HFFc6 (cell line): ENCODE results near the gene TBX4. TPM values are rescaled to one million over a fixed set of nuclear protein-coding genes. Genes with fewer than 3 reads are reported as not detected.

Source experiments
- DNase-seq: peaks from one replicate; pipeline ENCODE4 v3.0.0-alpha.2; 2018
- H3K27ac Mint-ChIP-seq: 2 replicates; pipeline ENCODE4 v1.8.0; 2020; ENCODE audit warnings: mild to moderate bottlenecking, mixed read lengths
- H3K27me3 Mint-ChIP-seq: 2 replicates; pipeline ENCODE4 v1.8.0; 2021; ENCODE audit warnings: mild to moderate bottlenecking, moderate library complexity, mixed read lengths; ENCODE audit not compliant: insufficient read depth
- H3K36me3 Mint-ChIP-seq: 2 replicates; pipeline ENCODE4 v1.8.0; 2021; ENCODE audit warnings: low read depth, mixed read lengths
- H3K4me1 Mint-ChIP-seq: 2 replicates; pipeline ENCODE4 v1.8.0; 2020; ENCODE audit warnings: low read depth, mixed read lengths
- H3K4me3 Mint-ChIP-seq: 2 replicates; pipeline ENCODE4 v1.8.0; 2020; ENCODE audit warnings: mild to moderate bottlenecking, moderate library complexity, mixed read lengths
- H3K9me3 Mint-ChIP-seq: 2 replicates; pipeline ENCODE4 v1.8.0; 2020; ENCODE audit warnings: mild to moderate bottlenecking, mixed read lengths
- total RNA-seq, 6 experiments: library from RNA; stranded (reverse); fragmentation: NEBNext Ultra II Directional; extraction: Animal tissue kit (Norgen Biotek cat#: 25700); gene quantifications; 2 replicates in 1 of 6; 3 replicates in 5 of 6; pipeline ENCODE4 v1.2.3, GENCODE V29; 2021
- TF ChIP-seq, protein P1 (sequence below): fragments of 200-600 bp; sonication (generic); IDR thresholded peaks from 2 replicates; pipeline ENCODE4 v1.5.0; 2021; ENCODE audit warnings: antibody characterized with exemption, mild to moderate bottlenecking

Gene TBX4
- total RNA-seq, 6 experiments from 2014 or later, result 0.11 to 0.26 (median 0.18) TPM; not detected in 3

DNA sequence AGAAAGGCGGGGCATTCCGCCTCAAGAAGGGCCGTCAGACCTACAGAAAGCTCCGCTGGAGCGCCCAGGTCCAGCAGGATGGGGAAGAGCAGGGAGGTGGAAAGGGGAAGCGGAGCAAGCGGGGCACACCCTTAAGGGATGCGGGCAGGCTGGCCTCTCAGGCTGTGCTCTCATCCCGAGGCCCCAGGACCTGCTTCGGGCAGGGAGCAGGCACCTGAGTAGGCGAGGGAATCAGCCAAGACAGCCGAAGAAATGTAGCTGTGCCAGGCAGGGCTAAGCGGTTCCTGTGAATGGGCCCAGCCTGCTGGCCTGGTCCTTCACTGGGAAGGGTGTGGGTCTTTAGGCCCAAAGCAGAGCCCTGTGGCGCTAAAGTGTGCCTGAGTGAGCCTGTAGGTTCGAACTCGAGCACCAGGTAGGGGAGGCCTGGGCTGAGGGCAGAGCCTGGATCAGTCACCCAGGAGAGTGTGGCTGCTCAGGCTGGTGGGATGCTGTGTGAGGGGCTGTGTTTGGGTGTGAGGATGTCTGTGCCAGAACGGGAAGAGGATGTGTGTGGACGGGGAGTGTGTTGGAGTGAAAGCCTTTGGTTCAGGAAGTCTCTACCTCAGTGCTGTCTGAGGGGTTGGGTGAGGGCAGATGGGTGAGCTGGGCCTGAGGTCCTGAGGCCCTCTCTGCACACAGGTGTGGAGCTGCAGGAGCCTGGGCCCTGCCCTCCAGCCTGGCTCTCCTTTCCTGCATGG is 3.3 kb downstream of the TBX4 start:
- Mint-ChIP-seq H3K4me1 (peaks cover 27% of the 10 kb centered on the region), H3K27ac (no peak overlapping the region), H3K4me3 (no peak overlapping the region), H3K36me3 (peaks cover 22% of the 10 kb centered on the region), H3K9me3 (peaks cover 2% of the 10 kb centered on the region; the same call in 1 of the 2 replicates), H3K27me3 (peaks cover 78% of the 10 kb centered on the region)
- TF ChIP-seq, protein P1, sequence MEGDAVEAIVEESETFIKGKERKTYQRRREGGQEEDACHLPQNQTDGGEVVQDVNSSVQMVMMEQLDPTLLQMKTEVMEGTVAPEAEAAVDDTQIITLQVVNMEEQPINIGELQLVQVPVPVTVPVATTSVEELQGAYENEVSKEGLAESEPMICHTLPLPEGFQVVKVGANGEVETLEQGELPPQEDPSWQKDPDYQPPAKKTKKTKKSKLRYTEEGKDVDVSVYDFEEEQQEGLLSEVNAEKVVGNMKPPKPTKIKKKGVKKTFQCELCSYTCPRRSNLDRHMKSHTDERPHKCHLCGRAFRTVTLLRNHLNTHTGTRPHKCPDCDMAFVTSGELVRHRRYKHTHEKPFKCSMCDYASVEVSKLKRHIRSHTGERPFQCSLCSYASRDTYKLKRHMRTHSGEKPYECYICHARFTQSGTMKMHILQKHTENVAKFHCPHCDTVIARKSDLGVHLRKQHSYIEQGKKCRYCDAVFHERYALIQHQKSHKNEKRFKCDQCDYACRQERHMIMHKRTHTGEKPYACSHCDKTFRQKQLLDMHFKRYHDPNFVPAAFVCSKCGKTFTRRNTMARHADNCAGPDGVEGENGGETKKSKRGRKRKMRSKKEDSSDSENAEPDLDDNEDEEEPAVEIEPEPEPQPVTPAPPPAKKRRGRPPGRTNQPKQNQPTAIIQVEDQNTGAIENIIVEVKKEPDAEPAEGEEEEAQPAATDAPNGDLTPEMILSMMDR, result no peak
- no peak for DNase-seq

DNA sequence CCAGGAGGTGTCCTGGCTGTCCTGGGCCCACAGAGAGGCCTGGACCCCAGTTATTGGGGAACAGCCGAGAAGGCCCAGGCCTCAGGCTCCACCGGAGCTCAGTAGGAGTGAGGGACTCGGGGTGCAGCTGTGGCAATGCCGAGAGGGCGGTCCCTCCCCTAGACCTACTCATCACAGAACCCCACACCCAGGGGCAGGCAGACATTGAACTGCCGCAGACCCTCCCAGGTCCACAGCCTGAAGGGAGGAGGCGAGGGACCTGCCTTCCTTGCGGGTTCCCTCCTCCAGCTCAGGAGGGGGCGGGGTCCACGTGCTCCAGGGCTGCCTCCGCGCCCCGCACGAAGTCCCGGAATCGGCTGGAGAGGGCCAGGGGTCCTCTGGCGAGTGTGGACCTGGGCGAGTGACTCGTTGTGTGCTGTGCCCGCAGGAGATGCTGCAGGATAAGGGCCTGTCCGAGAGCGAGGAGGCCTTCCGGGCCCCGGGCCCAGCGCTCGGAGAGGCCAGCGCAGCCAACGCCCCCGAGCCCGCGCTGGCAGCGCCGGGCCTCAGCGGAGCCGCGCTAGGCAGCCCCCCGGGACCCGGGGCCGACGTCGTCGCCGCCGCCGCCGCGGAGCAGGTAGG is 3.9 kb downstream of the TBX4 start:
- TF ChIP-seq, protein P1, result no peak
- Mint-ChIP-seq H3K36me3 (peaks cover 22% of the 10 kb centered on the region), H3K4me1 (peaks cover 27% of the 10 kb centered on the region), H3K4me3 (no peak overlapping the region), H3K27ac (no peak overlapping the region), H3K9me3 (peaks cover 6% of the 10 kb centered on the region; the same call in 1 of the 2 replicates), H3K27me3 (peaks cover 78% of the 10 kb centered on the region)
- no peak for DNase-seq

DNA sequence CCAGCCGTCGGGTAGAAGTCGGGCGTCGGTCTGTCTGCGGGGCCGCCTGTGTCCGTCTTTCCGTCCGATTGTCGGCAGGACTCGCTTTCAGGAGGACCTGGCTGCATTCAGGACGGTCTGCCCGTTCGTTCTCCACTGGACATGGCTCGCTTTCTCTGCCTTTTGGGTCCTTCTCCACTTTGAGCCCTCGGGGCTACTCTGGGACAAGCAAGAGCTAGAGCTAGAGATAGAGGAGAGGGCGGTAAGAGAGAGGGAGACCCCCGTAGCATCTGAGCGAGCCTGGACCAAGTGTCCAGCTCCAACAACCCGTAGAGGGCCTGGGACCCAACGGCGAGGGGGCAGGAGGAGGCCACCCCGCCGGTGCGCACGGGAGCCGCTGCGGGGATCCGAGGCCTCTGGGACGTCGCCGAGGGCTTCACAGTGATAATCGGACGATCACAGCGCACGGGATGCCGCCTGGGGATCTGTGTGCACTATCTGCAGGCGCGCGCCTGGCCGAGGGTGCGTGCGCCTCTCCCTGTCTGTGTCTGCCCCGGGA is 4.5 kb downstream of the TBX4 start:
- H3K4me1 Mint-ChIP-seq, result peaks cover 27% of the 10 kb centered on the region
- peaks cover 79% of the 10 kb centered on the region for H3K27me3 Mint-ChIP-seq
- no peak for DNase-seq
- peaks cover 22% of the 10 kb centered on the region for H3K36me3 Mint-ChIP-seq
- peaks cover 6% of the 10 kb centered on the region; the same call in 1 of the 2 replicates for H3K9me3 Mint-ChIP-seq
- TF ChIP-seq, protein P1, result no peak
- H3K27ac Mint-ChIP-seq, result no peak overlapping the region
- peak overlapping the region; percentile 80 for H3K4me3 Mint-ChIP-seq

DNA sequence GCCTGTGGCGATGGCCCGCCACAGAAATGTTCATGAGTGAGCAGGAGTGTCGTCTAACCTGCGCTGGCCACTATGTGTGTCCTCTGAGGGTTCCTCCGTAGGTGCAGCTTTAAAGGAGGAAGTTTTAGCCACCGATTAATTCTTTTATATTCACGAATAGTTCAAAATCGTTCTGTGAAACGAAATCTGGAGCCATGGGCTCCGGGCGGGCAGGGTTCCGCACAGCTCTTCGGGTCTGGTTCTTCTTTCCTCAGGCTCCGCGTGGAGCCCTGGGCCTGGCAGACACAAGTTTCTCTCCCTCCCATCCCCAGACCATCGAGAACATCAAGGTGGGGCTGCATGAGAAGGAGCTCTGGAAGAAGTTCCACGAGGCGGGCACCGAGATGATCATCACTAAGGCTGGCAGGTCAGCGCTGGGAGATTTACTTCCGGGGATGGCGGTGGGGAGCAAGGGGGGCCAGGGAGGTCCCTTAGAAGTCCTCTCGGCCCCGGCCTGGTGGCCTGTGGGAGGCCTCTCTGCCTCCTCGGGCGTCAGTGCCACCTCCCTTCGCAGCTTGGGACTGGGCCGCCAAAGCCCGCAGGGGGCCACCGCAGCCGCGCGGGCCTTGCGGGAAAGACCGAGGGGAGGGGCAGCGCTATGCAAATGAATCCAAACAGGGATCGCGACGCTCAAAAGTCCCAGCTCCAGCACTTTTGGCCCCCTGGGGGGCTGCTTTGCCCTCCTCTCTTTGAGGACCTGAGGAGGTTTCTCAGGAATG is 5.2 kb downstream of the TBX4 start:
- Mint-ChIP-seq H3K36me3 (peaks cover 22% of the 10 kb centered on the region), H3K4me1 (peaks cover 27% of the 10 kb centered on the region), H3K9me3 (peaks cover 6% of the 10 kb centered on the region; the same call in 1 of the 2 replicates), H3K27ac (no peak overlapping the region), H3K4me3 (peak overlapping the region; percentile 80), H3K27me3 (peaks cover 84% of the 10 kb centered on the region)
- no peak for DNase-seq
- TF ChIP-seq, protein P1, result no peak

DNA sequence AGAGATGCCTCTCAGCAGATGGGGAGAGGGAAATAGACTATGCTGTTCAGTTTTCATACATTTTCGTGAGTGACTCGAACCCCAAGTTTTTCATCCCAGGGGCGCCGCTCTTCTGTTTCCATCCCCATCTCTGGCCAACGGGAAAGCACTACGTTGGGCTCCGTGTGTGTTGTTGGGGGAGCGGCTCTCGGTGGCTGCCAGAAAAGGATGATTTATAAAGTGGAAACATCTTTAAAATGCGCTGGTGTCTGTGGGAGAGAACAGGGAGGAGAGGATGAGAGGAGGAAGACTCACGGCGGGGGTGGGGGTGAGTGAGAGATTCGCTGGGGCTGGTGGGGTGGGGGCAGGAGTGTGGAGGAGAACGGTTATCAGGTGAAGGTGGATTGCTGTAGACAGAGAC is 5.8 kb downstream of the TBX4 start:
- Mint-ChIP-seq H3K27me3 (peaks cover 80% of the 10 kb centered on the region), H3K36me3 (peaks cover 22% of the 10 kb centered on the region), H3K27ac (no peak overlapping the region), H3K4me3 (peak overlapping the region; percentile 66), H3K4me1 (peaks cover 27% of the 10 kb centered on the region), H3K9me3 (peaks cover 6% of the 10 kb centered on the region; the same call in 1 of the 2 replicates)
- TF ChIP-seq, protein P1, result no peak
- DNase-seq, result no peak
